ENCODE results near the gene MLPH. TPM values are rescaled to one million over a fixed set of nuclear protein-coding genes. Genes with fewer than 3 reads are reported as not detected.

The MLPH gene
- total RNA-seq, 3 donors from 2014 or later = 15.5 to 242 (median 223) TPM

DNA sequence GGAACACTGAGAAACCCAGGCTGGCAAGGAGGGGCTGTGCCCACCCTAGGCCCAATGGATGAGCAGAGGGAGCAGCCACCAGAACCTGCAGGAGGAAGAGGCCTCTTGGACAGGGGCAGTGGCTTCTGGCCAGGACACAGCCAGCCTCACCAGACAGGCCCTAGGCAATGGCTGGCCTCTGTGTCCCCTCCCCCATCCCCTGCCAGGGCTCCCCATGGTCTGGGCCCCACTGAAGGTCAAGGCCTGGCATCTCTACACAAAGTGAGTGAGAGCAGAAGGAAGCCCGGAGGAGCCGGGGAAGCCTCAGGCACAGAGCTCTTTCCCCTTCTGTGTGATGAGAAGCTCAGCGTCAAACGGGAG is 85.7 kb downstream of the MLPH start:
- TF ChIP-seq CTCF (IDR thresholded peaks at IDR 0.05) (no peak), POLR2A (IDR thresholded peaks at IDR 0.05) (no peak), POLR2AphosphoS5 (IDR thresholded peaks at IDR 0.05) (no peak)
- Histone ChIP-seq H3K9me3 (no peaks in the 10 kb centered on the region), H3K36me3 (no peaks in the 10 kb centered on the region), H3K27me3 (no peaks in the 10 kb centered on the region), H3K4me3 (no peak overlapping the region), H3K27ac (peak overlapping the region; percentile 54 to 76), H3K4me1 (peaks cover 3 to 7% of the 10 kb centered on the region in 2 donors)
- intact Hi-C loops (cut with DNase I; ENCODE audit: low total_unique reads) = no loop called here
- no peak for DNase-seq (ENCODE audit: low spot score in 2 of 2)

DNA sequence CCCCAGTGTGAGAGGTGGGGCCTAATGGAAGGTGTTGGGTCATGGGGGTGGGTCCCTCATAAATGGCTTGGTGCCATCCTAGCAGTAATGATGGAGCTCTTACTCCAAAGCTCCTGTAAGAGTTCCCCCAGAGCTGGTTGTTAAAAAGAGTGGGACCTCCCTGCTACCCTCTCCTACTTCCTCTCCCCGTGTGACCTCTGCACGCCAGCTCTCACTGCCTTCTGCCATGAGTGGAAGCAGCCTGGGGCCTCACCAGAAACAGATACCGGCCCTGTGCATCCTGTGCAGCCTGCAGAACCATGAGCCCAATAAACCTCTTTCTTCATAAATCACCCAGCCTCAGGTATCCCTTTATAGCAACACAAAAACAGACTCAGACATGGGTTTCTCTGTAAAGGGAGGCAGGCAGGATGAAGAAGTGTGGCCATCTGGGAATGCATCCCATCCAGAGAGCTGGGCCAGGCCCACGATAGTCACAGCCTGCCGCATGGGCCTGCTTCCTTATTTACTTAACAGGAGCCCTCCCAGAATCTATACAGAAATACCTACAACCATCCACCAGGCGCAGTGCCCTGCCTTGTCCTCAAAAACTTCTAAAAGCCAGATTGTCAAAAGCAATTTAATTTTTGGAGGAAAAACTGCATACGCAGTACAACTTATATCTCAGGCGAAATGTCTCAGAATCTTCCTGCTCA is 86.8 kb downstream of the MLPH start:
- Histone ChIP-seq H3K9me3 (no peaks in the 10 kb centered on the region), H3K27me3 (no peaks in the 10 kb centered on the region), H3K4me1 (peaks cover 3 to 7% of the 10 kb centered on the region in 2 donors), H3K4me3 (no peak overlapping the region), H3K27ac (peak overlapping the region in 1 of 2 donors; percentile 89), H3K36me3 (no peaks in the 10 kb centered on the region)
- intact Hi-C loops (cut with DNase I; ENCODE audit: low total_unique reads) = no loop called here
- DNase-seq (ENCODE audit: low spot score in 2 of 2) = no peak
- TF ChIP-seq POLR2AphosphoS5 (IDR thresholded peaks at IDR 0.05) (no peak), CTCF (IDR thresholded peaks at IDR 0.05) (no peak), POLR2A (IDR thresholded peaks at IDR 0.05) (no peak)

GRCh38 chr2:237574467-237574866 is 87.4 kb downstream of the MLPH start:
- H3K27ac ChIP-seq = peak overlapping the region; percentile 76 to 89
- TF ChIP-seq POLR2A (IDR thresholded peaks at IDR 0.05) = no peak
- no peaks in the 10 kb centered on the region for H3K27me3 ChIP-seq
- H3K4me1 ChIP-seq = peaks cover 3 to 7% of the 10 kb centered on the region in 2 donors
- H3K9me3 ChIP-seq = no peaks in the 10 kb centered on the region
- no peak overlapping the region for H3K4me3 ChIP-seq
- intact Hi-C loops (cut with DNase I; ENCODE audit: low total_unique reads) = no loop called here
- no peaks in the 10 kb centered on the region for H3K36me3 ChIP-seq
- DNase-seq (ENCODE audit: low spot score in 2 of 2) = no peak

DNA sequence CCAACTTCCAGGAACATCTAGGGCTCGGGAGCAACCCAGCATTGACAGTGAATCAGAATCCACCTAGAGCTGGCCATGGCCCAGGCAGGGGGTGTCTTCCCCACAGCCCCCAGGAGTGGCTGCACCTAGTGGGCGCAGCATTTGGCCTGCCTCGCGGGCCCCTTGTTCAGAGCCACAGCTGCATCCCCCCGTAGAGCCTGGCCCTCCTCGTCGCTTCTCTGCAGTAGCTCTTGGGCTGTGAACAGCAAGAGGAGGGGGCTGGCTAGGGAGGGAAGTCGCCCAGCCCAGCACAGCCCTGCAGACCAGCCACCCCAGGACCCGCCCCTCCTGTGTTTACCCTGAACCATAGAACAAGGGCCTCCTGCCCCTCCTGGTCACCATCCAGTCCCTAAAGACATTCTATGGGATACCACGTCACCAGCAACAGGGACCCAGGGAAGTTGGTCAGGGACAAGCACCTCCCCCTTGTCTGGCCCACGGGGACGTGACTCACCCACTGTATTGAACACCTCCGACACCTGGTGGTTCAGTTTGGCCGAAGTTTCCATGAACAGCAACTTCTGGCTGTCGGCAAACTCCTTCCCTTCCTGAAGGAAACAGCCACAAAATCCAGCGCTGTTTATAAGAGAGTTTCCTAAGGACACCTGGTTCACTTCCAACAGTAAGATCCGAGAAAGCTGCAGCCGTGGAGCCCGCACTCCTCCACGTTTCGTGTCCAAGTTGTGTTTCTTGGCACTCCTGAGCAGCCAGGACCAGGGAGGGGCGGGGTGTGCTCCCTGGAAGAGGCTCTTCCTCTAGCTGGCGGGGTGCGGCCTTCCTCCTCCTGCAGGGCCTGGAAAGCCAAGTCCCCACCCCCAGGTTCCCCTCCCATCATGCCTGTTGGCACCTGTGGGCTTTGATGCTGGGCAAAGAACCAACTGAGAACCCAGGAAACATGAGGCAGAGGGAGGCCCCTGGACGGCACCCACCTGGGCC is 88.1 kb downstream of the MLPH start:
- DNase-seq (ENCODE audit: low spot score in 2 of 2) = peak; percentile 81 to 86
- Histone ChIP-seq H3K4me1 (peaks cover 3 to 7% of the 10 kb centered on the region in 2 donors), H3K36me3 (no peaks in the 10 kb centered on the region), H3K4me3 (peak overlapping the region in 1 of 3 donors; percentile 26), H3K27me3 (no peaks in the 10 kb centered on the region), H3K27ac (peak overlapping the region; percentile 76 to 89), H3K9me3 (no peaks in the 10 kb centered on the region)
- intact Hi-C loops (cut with DNase I; ENCODE audit: low total_unique reads) = loop anchor here (5.0 kb wide), 1 partner anchor 417 kb away; no protein-coding TSS in a partner anchor
- TF ChIP-seq POLR2AphosphoS5 (IDR thresholded peaks at IDR 0.05) = no peak
- peak; percentile 13 to 45 (median 25) for TF ChIP-seq CTCF (IDR thresholded peaks at IDR 0.05)

DNA sequence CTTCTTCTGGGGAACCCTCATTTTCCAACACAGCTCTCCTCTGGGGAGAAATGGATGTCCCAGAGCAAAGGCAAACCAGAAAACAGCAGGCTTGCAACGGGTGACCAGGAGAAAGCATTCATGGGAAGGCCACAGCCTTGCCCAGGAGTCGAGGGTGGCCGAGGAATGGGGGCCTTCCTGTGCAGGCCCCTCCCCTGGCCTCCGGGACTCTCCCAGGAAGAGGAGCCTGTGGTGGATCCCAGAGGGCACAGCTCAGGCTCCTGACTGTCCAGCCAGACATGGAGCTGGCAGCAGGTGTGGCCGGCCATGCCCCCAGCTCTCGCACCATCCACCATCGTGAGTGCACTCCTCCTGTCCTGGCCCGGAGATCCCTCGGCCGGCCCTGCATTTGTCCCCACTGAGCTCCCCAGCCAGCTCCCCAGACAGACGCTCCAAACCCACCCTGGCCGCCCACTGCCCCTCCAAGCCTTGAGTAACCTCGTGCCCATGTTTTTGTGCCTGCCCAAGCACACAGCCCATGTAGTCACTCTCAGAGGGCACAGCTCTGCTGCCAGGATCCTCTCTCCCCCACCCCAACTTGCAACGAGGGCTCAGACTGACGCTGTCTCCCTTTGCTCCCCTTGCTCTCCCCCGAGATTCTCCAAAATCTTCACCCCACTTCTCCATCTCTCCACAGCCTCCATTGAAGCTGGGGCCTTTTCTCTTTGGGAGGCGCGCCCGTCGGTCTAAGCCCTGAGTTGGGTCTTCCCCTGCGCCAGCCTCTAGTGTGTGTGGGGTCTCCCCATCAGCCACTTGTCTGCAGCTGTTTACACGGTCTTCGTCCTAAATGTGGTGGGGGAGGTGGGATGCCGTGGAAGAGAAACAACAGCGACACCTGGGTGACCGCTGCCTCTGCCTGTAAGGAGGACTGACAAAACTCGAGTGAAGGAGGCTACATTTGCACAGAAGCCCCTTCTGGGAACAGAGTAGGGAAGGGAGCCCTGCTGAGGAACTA is 89.1 kb downstream of the MLPH start:
- Histone ChIP-seq H3K27me3 (no peaks in the 10 kb centered on the region), H3K4me1 (peaks cover 3 to 7% of the 10 kb centered on the region in 2 donors), H3K9me3 (no peaks in the 10 kb centered on the region), H3K4me3 (no peak overlapping the region), H3K27ac (peak overlapping the region; percentile 76 to 89), H3K36me3 (no peaks in the 10 kb centered on the region)
- no peak for DNase-seq (ENCODE audit: low spot score in 2 of 2)
- intact Hi-C loops (cut with DNase I; ENCODE audit: low total_unique reads) = loop anchor here (5.0 kb wide), 1 partner anchor 416 kb away; no protein-coding TSS in a partner anchor
- TF ChIP-seq POLR2A (IDR thresholded peaks at IDR 0.05) = no peak
- no peak for TF ChIP-seq POLR2AphosphoS5 (IDR thresholded peaks at IDR 0.05)
- no peak for TF ChIP-seq CTCF (IDR thresholded peaks at IDR 0.05)

Data from breast epithelium (tissue), 4 donors.